ENCODE measurements around the gene DCAF8. TPM values are rescaled to one million over a fixed set of nuclear protein-coding genes. Genes with fewer than 3 reads are reported as not detected.
A peak's percentile ranks its signal among the peaks of the same experiment; 100 is the strongest.

DCAF8 gene
- total RNA-seq = 60.5 and 69.4 TPM in 2 replicates

GRCh38 chr1:160261893-160262794 lies at the start of gene DCAF8:
TSS of gene DCAF8 (minus strand) at chr1:160262549. CDS start at chr1:160244008, 18,541 bp downstream.
- H3K27me3 ChIP-seq (ENCODE audit: control insufficient read depth, insufficient read depth, low read length) = no peaks in the 10 kb centered on the region
- H3K36me3 ChIP-seq (ENCODE audit: control insufficient read depth, insufficient read depth, low read length) = no peaks in the 10 kb centered on the region
- TF ChIP-seq CTCF (IDR thresholded peaks at IDR 0.05; ENCODE audit: insufficient read depth, low read length, poor library complexity, severe bottlenecking) = no peak
- H3K4me3 ChIP-seq (ENCODE audit: low read depth, low read length) = peak within 1 kb of the TSS; percentile 100
- DNase-seq (ENCODE audit: low read depth) = peak; percentile 90

GRCh38 chr1:160309571-160309970 lies 47.2 kb upstream of the DCAF8 start:
- TF ChIP-seq CTCF (IDR thresholded peaks at IDR 0.05; ENCODE audit: insufficient read depth, low read length, poor library complexity, severe bottlenecking) = no peak
- peaks cover 4% of the 10 kb centered on the region for H3K36me3 ChIP-seq (ENCODE audit: control insufficient read depth, insufficient read depth, low read length)
- H3K27me3 ChIP-seq (ENCODE audit: control insufficient read depth, insufficient read depth, low read length) = no peaks in the 10 kb centered on the region
- no peak for DNase-seq (ENCODE audit: low read depth)
- no peak overlapping the region for H3K4me3 ChIP-seq (ENCODE audit: low read depth, low read length)

- no peak for DNase-seq (ENCODE audit: low read depth)
- H3K36me3 ChIP-seq (ENCODE audit: control insufficient read depth, insufficient read depth, low read length) = peaks cover 4% of the 10 kb centered on the region
- no peaks in the 10 kb centered on the region for H3K27me3 ChIP-seq (ENCODE audit: control insufficient read depth, insufficient read depth, low read length)
- H3K4me3 ChIP-seq (ENCODE audit: low read depth, low read length) = no peak overlapping the region
- TF ChIP-seq CTCF (IDR thresholded peaks at IDR 0.05; ENCODE audit: insufficient read depth, low read length, poor library complexity, severe bottlenecking) = no peak
Observed at GRCh38 chr1:160309185-160309557, 46.8 kb upstream of the DCAF8 start.

- TF ChIP-seq CTCF (IDR thresholded peaks at IDR 0.05; ENCODE audit: insufficient read depth, low read length, poor library complexity, severe bottlenecking) = no peak
- peaks cover 4% of the 10 kb centered on the region for H3K36me3 ChIP-seq (ENCODE audit: control insufficient read depth, insufficient read depth, low read length)
- DNase-seq (ENCODE audit: low read depth) = no peak
Observed at GRCh38 chr1:160308451-160309184, 46.3 kb upstream of the DCAF8 start.

GRCh38 chr1:160307118-160307791 lies 44.9 kb upstream of the DCAF8 start:
- DNase-seq (ENCODE audit: low read depth) = no peak
- peaks cover 2% of the 10 kb centered on the region for H3K36me3 ChIP-seq (ENCODE audit: control insufficient read depth, insufficient read depth, low read length)
- no peaks in the 10 kb centered on the region for H3K27me3 ChIP-seq (ENCODE audit: control insufficient read depth, insufficient read depth, low read length)
- TF ChIP-seq CTCF (IDR thresholded peaks at IDR 0.05; ENCODE audit: insufficient read depth, low read length, poor library complexity, severe bottlenecking) = no peak
- no peak overlapping the region for H3K4me3 ChIP-seq (ENCODE audit: low read depth, low read length)

More at GRCh38 chr1:160308451-160309184, 46.3 kb upstream of the DCAF8 start:
- no peak overlapping the region for H3K4me3 ChIP-seq (ENCODE audit: low read depth, low read length)
- H3K27me3 ChIP-seq (ENCODE audit: control insufficient read depth, insufficient read depth, low read length) = no peaks in the 10 kb centered on the region

Data from kidney epithelial cell (primary cell).